IMR-90 (cell line): ENCODE data around the gene IL15RA.

Source experiments
- CEBPB ChIP-seq: IDR thresholded peaks from 2 replicates; pipeline ENCODE4 v1.6.1; 2012; ENCODE audit warnings: low read depth, low read length, improper control_type of control experiment
- FOS ChIP-seq: fragments of 150-350 bp; IDR thresholded peaks from 2 replicates; pipeline ENCODE4 v1.6.1; 2016; ENCODE audit warnings: low read depth, low read length
- MAZ ChIP-seq: IDR thresholded peaks from 2 replicates; pipeline ENCODE4 v1.6.1; 2012; ENCODE audit warnings: low read depth, mild to moderate bottlenecking, low read length, improper control_type of control experiment, moderate library complexity, borderline replicate concordance
- NFE2L2 ChIP-seq: fragments of 150-350 bp; IDR thresholded peaks from 2 replicates; pipeline ENCODE4 v1.6.1; 2016; ENCODE audit warnings: low read depth, mild to moderate bottlenecking, low read length
- POLR2A ChIP-seq: IDR thresholded peaks from 2 replicates; pipeline ENCODE4 v1.6.1; 2012; ENCODE audit warnings: mild to moderate bottlenecking, low read depth, low read length
- RAD21 ChIP-seq: IDR thresholded peaks from 2 replicates; pipeline ENCODE4 v1.6.1; 2012; ENCODE audit warnings: low read length, improper control_type of control experiment
- RCOR1 ChIP-seq: IDR thresholded peaks from 2 replicates; pipeline ENCODE4 v1.6.1; 2012; ENCODE audit warnings: mild to moderate bottlenecking, low read length, improper control_type of control experiment; ENCODE audit not compliant: insufficient replicate concordance
- RFX5 ChIP-seq: IDR thresholded peaks from 2 replicates; pipeline ENCODE4 v1.8.0; 2012; ENCODE audit warnings: low read depth, mild to moderate bottlenecking, low read length, moderate library complexity
- TF ChIP-seq, protein P1 (sequence below): conservative IDR thresholded peaks from 2 replicates; pipeline ENCODE4 v1.5.1; 2012; ENCODE audit warnings: mild to moderate bottlenecking, low read depth, low read length, improper control_type of control experiment

DNA sequence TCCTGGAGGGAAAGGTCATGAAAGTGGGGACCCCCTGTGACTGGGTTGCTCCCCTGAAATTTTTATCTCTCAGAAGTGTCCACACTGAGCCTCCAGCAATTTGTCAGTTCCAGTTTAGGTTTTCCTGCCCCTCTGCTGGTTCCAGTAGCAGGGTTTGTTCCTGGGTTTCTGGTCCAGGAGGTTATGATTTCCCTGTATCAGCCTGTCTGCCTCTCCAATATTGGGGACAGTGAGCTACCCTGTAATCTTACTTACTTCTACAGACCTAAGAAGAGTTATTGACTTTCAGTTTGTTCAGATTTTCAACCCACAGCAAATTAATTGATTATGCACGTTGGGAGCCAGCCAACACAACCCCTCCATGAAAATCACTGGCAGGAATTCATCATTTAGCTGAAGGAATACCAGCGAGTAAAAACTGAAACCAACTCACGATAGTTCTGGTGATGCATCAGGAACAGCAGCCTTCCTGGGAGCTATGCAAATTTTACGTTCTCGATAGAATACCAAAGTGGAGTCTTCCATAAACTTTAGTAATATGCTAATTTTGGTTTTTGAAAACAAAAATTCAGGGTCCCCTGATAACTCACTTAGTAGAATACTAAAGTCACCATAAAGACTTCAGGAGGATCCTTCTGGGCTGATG, 31.3 kb upstream of the IL15RA start:
- TF ChIP-seq, protein P1, sequence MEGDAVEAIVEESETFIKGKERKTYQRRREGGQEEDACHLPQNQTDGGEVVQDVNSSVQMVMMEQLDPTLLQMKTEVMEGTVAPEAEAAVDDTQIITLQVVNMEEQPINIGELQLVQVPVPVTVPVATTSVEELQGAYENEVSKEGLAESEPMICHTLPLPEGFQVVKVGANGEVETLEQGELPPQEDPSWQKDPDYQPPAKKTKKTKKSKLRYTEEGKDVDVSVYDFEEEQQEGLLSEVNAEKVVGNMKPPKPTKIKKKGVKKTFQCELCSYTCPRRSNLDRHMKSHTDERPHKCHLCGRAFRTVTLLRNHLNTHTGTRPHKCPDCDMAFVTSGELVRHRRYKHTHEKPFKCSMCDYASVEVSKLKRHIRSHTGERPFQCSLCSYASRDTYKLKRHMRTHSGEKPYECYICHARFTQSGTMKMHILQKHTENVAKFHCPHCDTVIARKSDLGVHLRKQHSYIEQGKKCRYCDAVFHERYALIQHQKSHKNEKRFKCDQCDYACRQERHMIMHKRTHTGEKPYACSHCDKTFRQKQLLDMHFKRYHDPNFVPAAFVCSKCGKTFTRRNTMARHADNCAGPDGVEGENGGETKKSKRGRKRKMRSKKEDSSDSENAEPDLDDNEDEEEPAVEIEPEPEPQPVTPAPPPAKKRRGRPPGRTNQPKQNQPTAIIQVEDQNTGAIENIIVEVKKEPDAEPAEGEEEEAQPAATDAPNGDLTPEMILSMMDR: no peak
- TF ChIP-seq MAZ (no peak), POLR2A (no peak), CEBPB (no peak), NFE2L2 (no peak), RAD21 (no peak), FOS (no peak), RCOR1 (no peak), RFX5 (no peak)
